ENCODE measurements around the gene ZNF264. TPM values are rescaled to one million over a fixed set of nuclear protein-coding genes. Genes with fewer than 3 reads are reported as not detected.
"Not testable (repeated sequence)": the region's sequence is repeated elsewhere in the genome, so short reads cannot be mapped to it uniquely, and the experiment has no call there.

The ZNF264 gene
- total RNA-seq, 4 donors from 2014 or later, result 35.4 to 50.2 (median 38.9) TPM

- Histone ChIP-seq H3K36me3 (peaks cover 49% of the 10 kb centered on the region), H3K4me1 (peaks cover 17% of the 10 kb centered on the region), H3K9me3 (no peaks in the 10 kb centered on the region), H3K4me3 (no peak overlapping the region), H3K27me3 (no peaks in the 10 kb centered on the region), H3K27ac (no peak overlapping the region)
- no peak for TF ChIP-seq POLR2AphosphoS5 (IDR thresholded peaks at IDR 0.05)
- TF ChIP-seq EP300 (IDR thresholded peaks at IDR 0.05), result no peak
- no peak for TF ChIP-seq POLR2A (IDR thresholded peaks at IDR 0.05)
- TF ChIP-seq CTCF (IDR thresholded peaks at IDR 0.05), result no peak
- no peak for DNase-seq (ENCODE audit: low spot score in 2 of 2)
- 96% methylated on average over 5 of the region's 5 CpGs for WGBS
These were observed 53.2 kb downstream of the ZNF264 start for GRCh38 chr19:57244513-57244912.

- WGBS, result 95% methylated on average over 5 of the region's 5 CpGs
- no peak for TF ChIP-seq EP300 (IDR thresholded peaks at IDR 0.05)
- TF ChIP-seq POLR2AphosphoS5 (IDR thresholded peaks at IDR 0.05), result no peak
- TF ChIP-seq POLR2A (IDR thresholded peaks at IDR 0.05), result no peak
- TF ChIP-seq CTCF (IDR thresholded peaks at IDR 0.05), result no peak
- Histone ChIP-seq H3K9me3 (no peaks in the 10 kb centered on the region), H3K27ac (no peak overlapping the region), H3K36me3 (peaks cover 52% of the 10 kb centered on the region), H3K4me3 (no peak overlapping the region), H3K4me1 (peaks cover 14% of the 10 kb centered on the region), H3K27me3 (no peaks in the 10 kb centered on the region)
- DNase-seq (ENCODE audit: low spot score in 2 of 2), result no peak
These were observed 53.8 kb downstream of the ZNF264 start for GRCh38 chr19:57245066-57245465.

GRCh38 chr19:57245959-57246358 lies 54.7 kb downstream of the ZNF264 start:
- TF ChIP-seq POLR2A (IDR thresholded peaks at IDR 0.05) (no peak), POLR2AphosphoS5 (IDR thresholded peaks at IDR 0.05) (no peak), EP300 (IDR thresholded peaks at IDR 0.05) (no peak), CTCF (IDR thresholded peaks at IDR 0.05) (no peak)
- Histone ChIP-seq H3K27ac (no peak overlapping the region), H3K27me3 (no peaks in the 10 kb centered on the region), H3K36me3 (peaks cover 61% of the 10 kb centered on the region), H3K4me3 (no peak overlapping the region), H3K9me3 (no peaks in the 10 kb centered on the region), H3K4me1 (peaks cover 13% of the 10 kb centered on the region)
- no peak for DNase-seq (ENCODE audit: low spot score in 2 of 2)
- WGBS, result 74% methylated on average over 6 of the region's 6 CpGs

GRCh38 chr19:57248646-57249045 lies 57.3 kb downstream of the ZNF264 start:
- WGBS, result 78% methylated on average over 6 of the region's 6 CpGs
- Histone ChIP-seq H3K4me1 (no peaks in the 10 kb centered on the region), H3K4me3 (no peak overlapping the region), H3K27me3 (no peaks in the 10 kb centered on the region), H3K9me3 (no peaks in the 10 kb centered on the region), H3K36me3 (peaks cover 86% of the 10 kb centered on the region), H3K27ac (no peak overlapping the region)
- TF ChIP-seq EP300 (IDR thresholded peaks at IDR 0.05) (no peak), POLR2A (IDR thresholded peaks at IDR 0.05) (no peak), POLR2AphosphoS5 (IDR thresholded peaks at IDR 0.05) (no peak), CTCF (IDR thresholded peaks at IDR 0.05) (no peak)
- DNase-seq (ENCODE audit: low spot score in 2 of 2), result no peak

GRCh38 chr19:57249329-57249728 lies 58.0 kb downstream of the ZNF264 start:
- no peak for TF ChIP-seq EP300 (IDR thresholded peaks at IDR 0.05)
- TF ChIP-seq CTCF (IDR thresholded peaks at IDR 0.05), result no peak
- TF ChIP-seq POLR2A (IDR thresholded peaks at IDR 0.05), result no peak
- TF ChIP-seq POLR2AphosphoS5 (IDR thresholded peaks at IDR 0.05), result no peak
- Histone ChIP-seq H3K27me3 (no peaks in the 10 kb centered on the region), H3K4me3 (no peak overlapping the region), H3K4me1 (no peaks in the 10 kb centered on the region), H3K36me3 (peaks cover 89% of the 10 kb centered on the region), H3K27ac (no peak overlapping the region), H3K9me3 (peaks cover under 1% of the 10 kb centered on the region)
- no peak for DNase-seq (ENCODE audit: low spot score in 2 of 2)
- WGBS, result 88% methylated on average over 1 of the region's 1 CpG

- 97% methylated on average over 10 of the region's 11 CpGs for WGBS
- not testable (repeated sequence) for H3K4me1 ChIP-seq; H3K4me3 ChIP-seq; H3K27me3 ChIP-seq; DNase-seq (ENCODE audit: low spot score in 2 of 2); H3K27ac ChIP-seq; H3K9me3 ChIP-seq
- H3K36me3 ChIP-seq, result peaks cover 63% of the 10 kb centered on the region
These were observed 62.5 kb downstream of the ZNF264 start for GRCh38 chr19:57253767-57254166.

All from suprapubic skin (tissue), 4 donors.